HG03439 (cell line): Measurements from ENCODE around the gene DGKE.

Source experiments
- ATAC-seq: cut with Tn5 transposase; IDR thresholded peaks from one replicate; pipeline ENCODE4 v1.9.1; 2021; ENCODE audit warnings: mild to moderate bottlenecking, moderate library complexity; ENCODE audit not compliant: unreplicated experiment

The DGKE gene

DNA sequence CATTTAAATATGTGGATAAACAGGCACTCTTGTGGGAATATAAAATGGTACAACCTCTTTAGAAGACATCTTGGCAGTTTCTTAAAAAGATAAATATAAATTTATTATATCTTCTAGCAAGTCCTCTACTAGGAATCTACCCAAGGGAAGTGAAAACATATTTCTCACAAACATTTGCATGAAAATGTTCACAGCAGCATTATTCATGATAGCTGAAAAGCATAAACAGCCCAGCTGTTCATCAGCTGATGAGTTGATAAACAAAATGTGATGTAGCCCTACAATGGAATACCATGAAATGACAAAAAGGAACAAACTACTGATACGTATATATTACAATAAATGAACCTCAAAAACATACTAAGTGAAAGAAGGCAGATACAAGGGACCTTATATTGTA lies 12.0 kb downstream of the DGKE start:
- no peak for ATAC-seq

DNA sequence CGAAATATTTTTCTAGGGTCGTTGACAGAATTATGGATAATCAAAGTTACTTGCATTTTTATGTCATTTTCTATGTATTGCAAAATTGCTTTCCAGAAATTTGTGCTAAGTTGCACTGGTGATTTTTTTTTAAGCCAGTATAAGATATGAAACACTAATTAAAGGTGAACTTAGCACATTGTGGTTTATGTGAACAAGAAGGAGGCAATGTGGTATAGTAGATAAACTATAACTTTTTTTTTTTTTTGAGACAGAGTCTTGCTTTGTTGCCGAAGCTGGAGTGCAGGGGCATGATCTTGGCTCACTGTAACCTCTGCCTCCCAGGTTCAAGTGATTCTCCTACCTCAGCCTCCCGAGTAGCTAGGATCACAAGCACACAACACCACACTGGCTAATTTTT lies 13.2 kb downstream of the DGKE start:
- no peak for ATAC-seq

DNA sequence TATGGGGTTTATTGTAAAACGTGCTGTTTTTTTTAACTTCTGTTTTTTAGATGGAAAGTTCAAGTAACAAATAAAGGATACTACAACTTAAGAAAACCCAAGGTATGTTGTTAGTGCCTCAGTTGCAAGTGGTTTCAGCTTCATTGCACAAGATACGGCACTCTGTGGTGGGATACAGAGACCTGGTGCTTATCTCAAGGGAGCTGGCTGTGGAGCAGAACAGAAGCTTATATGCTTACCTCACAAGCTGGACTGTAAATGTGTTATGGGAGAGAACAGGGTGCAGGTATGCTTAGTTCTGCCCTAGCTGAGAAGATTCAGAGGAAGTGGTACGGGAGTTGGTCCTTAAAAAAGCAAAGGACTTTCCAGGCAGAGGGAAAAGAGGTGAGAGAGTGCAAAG lies 15.2 kb downstream of the DGKE start:
- ATAC-seq: no peak

DNA sequence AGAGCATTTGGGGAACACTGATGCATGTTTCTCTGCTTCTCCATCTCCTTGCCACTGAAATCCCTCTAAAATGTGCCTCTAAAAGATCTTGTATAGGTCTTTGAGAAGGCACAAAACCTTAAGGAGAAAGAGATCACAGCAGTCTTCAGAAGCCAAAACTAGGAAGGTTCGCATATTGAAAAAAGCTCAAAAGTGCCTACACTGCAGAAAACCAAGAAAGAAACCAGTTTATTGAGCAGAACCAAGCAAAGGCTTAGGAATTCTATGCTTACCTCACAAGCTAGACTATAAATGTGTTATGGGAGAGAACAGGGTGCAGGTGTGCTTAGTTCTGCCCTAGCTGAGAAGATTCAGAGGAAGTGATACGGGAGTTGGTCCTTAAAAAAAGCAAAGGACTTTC lies 16.6 kb downstream of the DGKE start:
- ATAC-seq: no peak

DNA sequence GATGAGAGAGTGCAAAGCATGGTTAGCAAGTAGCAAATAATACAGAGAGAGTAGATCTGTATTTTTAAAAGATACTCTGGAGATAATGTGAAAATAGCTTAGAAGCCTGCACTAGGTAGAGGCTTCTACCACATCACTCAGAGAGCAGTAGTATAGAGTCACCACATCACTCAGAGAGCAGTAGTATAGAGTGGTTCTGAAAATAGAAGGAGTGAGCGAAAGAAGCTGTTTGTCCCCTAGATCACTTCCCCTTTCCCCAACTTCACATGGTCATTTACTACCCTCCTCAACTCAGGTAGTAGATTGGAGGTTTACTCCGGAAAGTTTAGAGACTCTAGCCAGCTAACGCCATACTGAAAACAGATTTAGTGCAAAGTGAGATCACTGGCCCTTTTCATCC lies 17.1 kb downstream of the DGKE start:
- no peak for ATAC-seq

DNA sequence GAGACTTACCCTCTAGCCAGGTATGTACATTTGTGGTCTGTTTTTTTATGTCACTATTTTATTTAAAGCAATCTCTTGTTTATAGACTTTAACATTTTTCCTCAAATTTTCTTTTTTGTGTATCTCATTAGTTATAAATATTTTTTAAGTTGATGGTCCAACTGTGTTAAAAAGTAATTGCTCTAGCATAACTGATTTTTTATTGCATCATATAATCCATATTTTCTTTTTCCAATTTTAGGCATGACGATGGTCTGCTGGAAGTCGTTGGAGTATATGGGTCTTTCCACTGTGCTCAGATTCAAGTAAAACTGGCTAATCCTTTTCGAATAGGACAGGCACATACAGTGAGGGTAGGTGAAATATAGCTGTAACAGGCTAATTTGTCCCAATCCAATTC lies 27.9 kb downstream of the DGKE start:
- no peak for ATAC-seq

DNA sequence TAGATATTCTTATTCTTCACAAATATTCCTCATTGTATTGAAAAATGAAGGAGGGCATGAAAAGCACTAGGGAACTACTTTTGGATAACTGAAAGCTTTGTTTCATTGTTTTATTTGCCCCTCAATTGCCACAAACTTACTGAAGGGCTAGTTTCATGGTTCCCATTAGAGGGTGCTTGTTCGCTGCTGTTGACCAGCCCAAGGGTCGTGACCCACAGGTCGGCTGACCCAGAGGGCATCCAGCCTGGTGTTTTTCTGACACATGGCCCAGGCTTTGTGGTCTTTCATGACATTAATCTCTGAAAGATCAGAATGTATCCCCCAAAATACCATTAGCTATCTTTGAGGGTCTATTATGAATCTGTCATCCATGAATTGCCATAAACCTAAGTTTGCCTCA lies 30.0 kb downstream of the DGKE start:
- ATAC-seq: no peak

DNA sequence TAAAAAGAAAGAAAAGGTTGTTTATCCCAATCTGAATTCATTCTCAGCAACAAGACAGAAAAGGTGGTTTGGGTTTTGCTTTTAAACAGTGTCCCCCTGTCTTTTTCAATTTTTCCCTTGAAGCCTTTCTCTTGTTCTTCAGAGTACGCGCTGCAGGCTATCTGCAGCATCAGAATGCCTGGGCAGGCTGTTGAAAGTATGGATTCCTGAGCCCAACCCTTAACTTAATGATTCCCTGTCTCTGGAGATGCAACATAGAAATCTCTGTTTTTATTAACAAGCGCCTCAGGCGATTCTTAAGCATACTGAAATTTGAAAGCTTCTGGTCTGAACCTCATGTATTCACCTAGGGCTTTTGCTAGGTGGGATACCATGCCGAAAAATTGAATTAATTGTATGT lies 32.1 kb downstream of the DGKE start:
- ATAC-seq: no peak

DNA sequence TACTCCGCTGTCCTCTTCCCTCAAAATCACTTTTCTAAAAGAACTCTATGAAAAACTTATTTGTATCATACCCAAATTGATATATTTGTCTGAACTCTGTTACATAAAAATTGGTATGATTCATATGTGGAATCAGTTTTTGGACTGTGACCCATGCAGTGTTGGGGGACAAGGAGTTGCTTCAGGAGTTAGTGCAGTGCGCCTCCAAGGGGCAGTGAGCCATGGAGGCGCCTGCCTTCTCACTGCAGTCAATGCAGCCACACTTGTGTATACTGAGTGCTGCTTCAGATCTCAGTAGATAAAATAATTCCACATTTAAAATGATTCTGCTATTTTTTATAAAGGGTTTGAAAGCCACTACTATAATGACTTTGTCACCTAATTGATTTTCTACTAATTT lies 32.5 kb downstream of the DGKE start:
- ATAC-seq: no peak

DNA sequence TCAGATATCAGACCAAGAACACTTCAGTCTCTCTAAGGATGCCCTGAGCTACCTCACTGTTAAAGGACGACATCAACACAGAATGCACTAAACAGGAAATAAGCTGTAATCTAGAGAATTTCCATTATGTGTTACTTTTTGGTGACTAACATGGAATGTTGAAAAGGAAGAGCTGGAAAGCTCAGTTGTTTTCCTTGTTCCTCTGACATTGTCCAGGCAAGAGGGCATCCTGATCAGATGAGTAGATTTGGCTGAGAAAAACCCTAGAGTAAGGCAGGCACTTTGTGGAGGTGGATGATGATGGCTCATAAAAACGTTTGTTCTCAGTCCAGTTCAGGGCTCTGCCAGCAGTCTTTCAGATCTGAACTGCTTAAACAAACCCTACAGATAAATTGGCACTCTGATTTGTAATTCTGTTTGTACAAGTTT lies 34.0 kb downstream of the DGKE start:
- no peak for ATAC-seq

DNA sequence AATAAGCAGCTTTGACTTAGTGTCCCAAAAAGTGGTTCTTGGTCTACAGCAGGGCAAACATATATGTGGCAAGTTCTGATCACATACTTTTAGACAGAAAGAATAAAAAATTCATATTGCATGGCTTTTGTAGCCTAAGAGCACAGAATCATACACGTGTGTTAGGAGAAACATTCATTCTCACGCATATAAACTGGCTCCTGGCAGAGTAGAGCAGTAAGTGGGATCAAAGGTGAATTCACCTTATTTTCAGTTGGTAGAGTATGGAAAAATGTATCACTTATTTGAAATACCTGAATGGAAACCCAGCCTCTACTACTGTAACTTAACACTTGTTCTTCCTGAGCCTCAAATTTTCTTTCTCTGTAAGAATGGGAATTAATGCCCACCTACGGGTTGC lies 34.8 kb downstream of the DGKE start:
- ATAC-seq: no peak

DNA sequence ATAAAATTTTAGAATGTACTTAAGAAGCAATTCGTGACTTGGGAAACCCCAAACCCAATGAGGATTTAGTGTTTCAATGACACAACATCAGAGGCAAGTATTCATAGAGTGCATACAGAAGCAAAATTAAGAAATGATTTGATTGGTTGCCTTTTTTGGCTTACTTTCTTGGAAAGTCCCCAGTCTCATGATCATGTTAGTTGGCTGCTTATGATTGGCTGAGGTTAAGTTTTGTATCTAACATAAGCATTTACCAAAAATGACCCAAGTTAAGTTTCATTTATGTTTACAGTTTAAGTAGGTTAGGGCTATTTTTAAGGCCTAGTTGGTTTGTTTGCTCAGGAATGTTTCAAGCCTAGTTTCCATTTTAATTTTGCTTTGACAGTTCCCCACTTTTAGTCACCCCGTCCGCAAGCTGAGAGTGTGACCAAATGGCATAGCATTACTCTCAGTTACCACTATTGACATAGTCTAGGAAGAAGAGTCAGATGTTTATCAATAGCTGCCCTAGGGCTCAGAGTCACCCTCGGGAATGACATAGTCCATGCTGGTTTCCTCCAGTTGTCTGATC lies 36.2 kb downstream of the DGKE start:
- ATAC-seq: no peak

DNA sequence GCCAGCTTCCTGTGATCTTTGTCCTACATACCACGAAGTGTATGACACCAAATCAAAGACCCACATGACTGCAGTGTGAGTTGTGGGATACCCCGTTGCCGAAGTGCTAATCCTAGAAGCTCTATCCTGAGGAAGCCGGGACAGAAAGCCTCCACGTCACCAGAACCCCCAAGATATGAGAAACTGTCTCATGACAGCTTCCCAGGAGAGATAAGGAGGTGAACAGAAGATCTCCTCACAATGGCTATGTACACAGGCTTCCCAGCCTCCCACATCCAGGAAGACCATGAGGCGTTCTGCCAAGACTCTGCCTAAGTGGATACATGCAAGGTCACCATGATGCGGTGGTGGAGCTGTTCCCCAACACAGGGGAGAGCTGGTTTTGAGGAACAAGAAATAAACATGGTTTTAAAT lies 42.8 kb downstream of the DGKE start:
- no peak for ATAC-seq

DNA sequence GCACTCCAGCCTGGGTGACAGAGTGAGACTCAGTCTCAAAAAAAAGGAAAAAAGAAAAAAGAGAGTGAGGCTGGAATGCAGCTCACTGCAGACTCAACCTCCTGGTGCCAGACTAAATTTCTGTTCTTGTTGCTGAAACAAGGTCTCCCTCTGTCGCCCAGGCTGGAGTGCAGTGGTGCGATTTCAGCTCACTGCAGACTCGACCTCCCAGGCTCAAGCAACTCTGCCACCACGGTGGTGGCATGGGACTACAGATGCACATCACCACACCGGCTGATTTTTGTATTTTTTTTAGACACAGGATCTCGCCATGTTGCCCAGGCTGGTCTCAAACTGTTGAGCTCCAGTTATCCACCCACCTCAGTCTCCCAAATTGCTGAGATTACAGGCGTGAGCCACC lies 45.3 kb downstream of the DGKE start:
- ATAC-seq: no peak

DNA sequence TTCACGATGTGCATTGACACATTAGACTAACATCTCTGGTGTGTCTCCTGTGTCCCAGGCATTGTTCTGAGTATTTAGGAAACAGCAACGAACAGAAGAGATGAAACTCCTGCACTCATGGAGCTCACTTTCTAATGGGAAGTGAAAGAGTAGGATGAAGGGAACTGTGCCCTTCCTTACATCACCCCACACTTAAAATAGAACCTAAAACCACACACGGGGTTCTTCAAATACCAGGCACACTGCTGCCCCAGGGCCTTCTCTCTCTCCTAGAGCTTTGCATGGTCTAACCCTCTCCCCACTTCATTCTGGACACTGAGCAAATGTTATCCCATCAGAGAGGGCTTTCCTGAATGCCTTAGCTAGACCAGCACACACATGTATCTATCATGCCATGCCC lies 46.2 kb downstream of the DGKE start:
- no peak for ATAC-seq

DNA sequence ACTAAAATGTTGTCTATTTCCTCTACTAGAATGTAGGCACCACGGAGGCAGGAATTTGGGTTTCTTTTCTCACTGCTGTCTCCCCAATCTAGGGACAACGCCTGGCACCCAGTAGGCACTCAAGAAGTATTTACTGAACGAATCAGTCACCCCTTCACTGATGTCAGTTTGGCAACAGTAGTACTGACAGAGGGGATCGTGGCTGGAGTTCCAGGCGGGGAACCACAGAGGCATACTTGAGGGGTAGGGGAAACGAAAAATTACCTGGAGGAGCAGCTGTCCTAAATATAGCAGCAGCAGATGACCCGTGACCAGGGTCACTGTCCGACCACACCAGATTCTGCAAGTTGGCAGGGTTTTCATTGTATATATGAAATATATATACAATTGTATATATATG lies 46.6 kb downstream of the DGKE start:
- no peak for ATAC-seq

DNA sequence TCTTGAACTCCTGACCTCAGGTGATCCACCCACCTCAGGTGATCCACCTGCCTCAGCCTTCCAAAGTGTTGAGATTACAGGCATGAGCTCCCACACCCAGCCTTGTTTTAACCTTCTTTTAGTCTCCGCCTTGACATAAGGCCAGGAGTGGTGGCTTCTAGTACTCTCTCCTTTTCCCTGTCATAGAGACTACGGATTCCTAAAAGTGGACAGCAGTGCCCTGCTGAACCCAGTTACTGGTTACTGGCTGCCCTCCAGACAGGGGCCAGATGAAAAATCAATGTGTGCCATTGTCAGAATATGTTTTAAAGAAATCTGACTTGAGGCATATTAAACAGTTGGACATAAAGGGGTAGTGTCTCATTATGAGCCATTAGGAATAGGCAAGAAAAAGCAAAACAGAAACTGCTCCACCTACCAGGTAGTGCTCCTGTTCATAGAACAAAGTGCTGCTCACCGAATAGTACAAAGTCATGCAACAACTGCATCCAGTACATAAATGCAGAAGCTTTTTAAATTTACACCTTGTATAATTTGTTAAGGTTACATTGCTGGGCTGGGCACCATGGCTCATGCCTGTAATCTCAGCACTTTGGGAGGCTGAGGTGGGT lies 47.8 kb downstream of the DGKE start:
- ATAC-seq: no peak

DNA sequence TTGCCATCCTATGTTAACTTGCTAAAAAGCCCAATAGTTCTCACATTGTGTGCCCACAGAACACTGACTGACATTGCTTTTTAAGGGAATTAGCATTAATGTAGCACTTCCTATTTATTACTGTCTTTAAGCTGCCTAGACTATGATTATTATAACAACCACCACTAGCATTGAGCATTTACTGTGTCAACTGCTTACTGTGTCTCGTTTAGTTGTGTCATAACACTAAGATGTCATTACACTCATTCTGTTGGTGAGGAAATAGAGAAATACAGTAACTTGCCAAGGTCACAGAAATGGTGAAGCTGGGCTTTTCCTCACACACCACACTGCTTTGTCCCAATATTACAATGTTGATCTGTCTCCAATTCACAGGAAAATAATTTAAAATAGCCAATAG lies 49.7 kb downstream of the DGKE start:
- ATAC-seq: no peak

DNA sequence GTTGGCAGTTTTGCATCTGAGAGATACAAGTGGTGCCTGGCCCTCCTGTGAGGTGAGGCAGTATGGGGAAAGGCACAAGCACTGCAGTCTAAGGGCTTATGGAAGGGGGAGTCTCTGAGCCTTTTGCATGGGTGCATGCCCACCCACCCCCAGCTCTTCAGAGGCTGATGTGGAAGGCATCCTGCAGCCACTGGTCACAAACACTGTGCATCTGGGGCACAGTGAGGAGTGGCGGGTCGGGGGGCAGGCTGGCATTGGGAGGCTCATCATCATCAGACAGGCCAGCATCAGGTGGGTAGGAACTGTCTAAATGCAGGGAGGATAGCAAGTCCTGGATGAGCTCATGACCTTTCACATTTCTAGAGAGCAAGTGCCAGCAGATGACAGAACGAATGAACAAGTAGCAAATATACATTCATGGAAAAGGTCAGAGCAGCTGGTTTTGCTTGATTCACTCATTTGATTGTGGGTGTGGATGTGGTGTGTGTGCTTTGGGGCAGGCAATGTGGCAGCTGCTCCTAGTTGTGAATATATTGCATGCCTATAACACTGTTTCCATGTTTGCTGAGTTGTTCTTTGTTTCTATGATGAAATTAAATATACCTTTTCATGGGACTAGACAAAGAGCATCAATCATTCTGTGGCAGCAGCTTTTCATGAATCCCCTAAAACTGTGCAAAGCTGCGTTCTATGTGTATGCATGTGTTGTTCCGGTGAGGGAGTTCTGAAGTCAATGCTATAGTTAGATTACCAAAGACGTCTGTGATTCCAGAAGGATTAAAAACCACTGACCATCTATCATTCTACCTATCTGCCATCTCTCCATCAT lies 50.7 kb downstream of the DGKE start:
- no peak for ATAC-seq

DNA sequence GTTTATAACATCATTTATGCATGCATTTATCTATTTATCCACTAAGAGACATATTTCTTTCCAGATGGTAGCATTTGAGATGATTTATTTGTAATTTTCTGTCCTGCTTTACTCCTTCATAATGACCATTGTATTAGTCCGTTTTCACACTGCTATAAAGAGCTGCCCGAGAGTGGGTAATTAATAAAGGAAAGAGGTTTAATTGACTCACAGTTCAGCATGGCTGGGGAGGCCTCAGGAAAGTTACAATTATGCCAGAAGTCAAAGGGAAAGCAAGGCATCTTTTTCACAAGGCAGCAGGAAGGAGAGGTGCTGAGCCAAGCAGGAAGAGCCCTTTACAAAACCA lies 51.3 kb downstream of the DGKE start:
- ATAC-seq: no peak

DNA sequence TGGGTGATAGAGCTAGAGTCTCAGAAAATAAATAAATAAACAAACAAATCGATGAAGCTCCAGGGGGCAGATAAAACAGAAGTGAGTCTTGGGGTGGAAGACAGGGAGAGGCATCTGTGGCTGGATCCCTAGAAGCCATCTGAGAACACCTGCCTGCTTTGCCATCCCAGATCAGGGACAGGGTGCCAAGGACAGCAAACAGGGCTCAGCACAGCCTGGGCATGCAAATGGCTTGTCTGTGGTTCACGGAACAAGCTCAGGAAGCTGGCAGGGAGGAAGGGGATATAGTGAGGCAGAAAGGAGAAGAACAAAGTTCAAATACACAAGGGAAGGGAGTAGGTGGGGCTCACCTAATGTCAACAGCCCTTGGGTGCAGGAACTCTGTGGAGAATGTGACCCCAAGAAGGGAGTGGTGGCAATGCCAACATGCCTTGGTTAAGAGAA lies 52.4 kb downstream of the DGKE start:
- ATAC-seq: no peak

DNA sequence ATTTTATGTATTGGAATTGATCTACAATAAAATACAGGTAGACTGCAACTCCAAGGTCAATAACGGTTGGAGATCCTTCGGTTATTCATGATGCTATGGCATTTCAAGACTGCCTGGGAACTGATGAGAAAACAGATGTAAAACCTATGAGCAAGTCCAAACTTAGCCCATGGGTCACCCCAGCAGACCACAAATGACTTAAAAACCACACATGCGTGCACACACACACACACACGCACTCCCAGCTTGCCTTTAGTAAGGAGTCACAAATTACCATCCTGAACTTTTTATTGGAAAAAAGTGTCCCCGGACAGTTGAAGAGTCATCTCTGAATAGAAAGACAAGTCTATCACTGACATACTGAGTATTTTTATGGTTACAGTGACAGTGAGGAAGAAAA lies 53.2 kb downstream of the DGKE start:
- no peak for ATAC-seq
